CD4-positive, alpha-beta T cell treated with Interleukin-21 for 1 hour (primary cell): ENCODE measurements around the gene FBXL7.
"Not testable (repeated sequence)": the region's sequence is repeated elsewhere in the genome, so short reads cannot be mapped to it uniquely, and the experiment has no call there.

Experiments used
- DNase-seq: peaks from one replicate; pipeline ENCODE4 v3.0.0-alpha.2; 2020

FBXL7 gene

DNA sequence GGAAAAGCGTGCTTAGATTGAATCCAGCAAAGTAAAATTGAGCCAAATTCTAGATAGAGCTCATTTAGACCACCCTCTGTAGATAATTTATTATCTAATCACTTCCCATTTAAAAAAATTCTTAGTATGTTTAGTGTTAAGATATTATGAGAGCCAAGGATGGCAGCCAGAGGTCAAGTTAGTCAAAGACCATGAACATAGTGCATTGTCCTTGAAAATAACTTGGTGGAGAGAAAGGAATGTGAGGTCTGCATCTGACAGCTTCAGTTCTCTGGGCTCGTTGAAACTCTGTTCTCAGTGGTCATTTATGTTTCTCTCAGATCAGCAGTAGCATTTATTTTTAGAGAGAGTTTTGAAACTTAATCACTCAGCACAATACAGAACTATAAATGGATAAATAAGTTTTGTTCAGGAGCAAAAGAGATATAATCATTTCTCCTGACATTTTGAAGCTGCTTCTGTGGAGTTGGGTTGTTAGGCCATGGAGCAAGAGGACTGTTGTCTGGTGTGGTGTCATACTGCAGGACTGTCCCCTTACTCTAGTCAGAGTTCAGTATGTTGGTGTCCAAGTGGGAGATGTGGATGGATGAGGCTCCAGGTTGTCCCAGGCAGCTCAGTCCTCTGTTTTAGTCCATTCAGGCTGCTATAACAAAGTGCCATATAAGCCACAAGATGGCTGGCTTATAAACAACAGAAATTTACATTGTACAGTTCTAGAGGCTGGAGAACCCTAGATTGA lies 337.7 kb downstream of the FBXL7 start:
- DNase-seq, result no peak

DNA sequence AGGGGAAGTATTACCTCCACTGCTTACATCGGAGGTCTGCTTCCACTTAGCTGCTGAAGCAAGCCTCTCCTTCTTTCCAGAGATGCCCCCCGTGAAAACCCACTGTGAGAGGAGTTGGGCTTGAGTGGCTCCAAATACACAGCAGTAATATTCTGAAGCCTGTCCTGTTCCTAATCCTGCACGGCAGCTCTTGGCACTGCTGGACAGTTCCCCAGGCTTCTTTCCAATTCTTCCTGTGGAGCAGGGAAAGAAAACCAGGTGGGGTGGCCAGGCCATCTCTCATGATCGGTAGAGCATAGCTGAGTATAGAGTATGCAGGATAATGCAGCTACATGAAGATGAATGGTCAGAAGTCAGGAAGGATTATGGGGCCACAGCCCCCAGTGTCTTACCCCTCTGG lies 344.3 kb downstream of the FBXL7 start:
- no peak for DNase-seq

DNA sequence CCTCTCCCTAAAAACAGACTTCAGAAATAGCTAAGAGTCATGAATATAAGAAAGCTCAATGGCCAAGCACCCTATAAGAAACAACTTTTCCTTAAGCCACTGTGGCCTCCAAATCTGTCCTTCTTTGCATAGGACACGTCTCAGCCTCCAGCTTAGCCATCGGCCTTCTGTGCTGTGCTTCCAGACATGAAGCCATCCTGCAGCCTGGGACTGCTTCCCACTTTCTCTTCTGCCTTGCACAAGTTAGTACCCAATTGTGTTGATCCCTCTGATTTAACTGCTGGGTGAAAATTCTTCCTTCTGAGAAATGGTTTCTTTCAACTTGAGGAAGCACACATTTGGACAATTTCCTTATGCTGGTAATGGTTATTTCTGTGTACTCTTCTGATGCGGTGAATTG lies 344.9 kb downstream of the FBXL7 start:
- DNase-seq, result no peak

DNA sequence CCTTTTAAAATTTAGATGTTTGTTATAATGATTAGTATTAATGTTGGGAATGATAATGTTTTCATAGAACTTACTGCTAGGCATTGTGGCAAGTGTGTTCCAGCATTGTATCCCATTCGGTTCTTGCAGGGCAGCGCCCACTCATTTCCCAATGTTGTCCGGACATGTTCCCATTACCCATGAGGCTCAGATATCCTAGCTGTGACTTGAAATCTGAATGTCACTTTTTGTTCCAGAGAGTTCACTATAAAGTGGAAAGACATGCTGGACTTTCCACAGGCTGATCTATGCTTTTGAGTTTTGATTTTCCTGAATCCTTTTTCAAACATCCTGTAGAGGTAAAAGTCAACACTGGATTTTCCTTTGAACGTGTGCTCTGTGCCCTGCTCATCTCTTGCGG lies 350.6 kb downstream of the FBXL7 start:
- DNase-seq, result no peak

DNA sequence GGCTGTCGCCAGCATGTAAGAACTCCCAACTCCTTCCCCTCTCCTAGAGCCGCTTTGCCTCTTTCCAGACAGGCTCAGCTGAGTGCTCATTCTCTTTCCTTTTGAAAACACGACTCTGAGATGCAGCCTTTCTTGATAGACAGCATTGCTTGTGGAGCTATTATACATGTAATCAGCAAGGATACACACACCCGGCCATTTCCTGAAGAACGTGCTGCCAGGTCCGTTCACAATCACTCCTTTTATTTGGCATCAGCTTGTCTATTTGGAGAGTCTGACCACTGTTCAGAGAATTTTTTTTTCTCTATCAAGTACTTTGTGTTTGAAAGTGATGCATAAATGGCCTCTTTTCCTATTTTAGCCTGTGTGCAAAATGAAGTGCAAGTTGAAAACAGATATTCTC lies 351.0 kb downstream of the FBXL7 start:
- DNase-seq, result no peak

DNA sequence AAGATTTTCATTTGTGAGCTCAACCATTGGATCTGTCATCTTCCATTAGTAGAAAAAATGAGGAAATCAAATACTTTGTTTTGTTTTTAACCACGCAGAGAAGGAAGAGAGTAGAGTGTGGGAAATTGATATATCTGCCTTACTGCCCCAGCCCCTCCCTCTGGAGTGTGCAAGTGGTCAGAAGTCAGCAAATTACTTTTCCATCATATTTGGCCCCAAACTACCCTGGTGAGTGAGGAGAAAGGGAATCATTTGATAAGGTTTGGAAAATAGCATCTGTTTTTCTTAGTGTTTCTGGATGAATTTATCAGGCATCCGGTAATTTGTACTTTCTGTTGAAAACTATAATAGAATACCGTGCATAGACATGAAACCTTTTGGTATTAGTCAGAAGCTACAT lies 352.2 kb downstream of the FBXL7 start:
- DNase-seq, result no peak

DNA sequence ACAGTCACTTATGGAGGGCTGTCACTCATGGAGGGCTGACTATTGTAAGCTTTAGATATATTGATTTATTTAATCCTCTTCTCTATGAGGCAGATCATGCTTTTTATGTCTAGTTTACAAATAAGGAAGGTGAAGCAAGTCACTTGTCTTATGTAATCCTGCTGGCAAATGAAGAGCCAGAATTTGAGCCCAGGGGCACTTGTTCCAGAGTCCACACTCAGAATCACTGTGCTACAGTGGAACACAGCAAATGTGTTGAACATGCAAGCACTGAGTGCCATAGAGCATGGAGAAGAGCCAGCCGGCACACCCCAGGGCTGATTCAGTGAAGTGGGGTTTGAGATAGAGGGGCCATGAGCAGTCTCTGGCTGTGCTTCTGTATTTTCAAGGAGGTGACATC lies 353.0 kb downstream of the FBXL7 start:
- DNase-seq, result no peak

DNA sequence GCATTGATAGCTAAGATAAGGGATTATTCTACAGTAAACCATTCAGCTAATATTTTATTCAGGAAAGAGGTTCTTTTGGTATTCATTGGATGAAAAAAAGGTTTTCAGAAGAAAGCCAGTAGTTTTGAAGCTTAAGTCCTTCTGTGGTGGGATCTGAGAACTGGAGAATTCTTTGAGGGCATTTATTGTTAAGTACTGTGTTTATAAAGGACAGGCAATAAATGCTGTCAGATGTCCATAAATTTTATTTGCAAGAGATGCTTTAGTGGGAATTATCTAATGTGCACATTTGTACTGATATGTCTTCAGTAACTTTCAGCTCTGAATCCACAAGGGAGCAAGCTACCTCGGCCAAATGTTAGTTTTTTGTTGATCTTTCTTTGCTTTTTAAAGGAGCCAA lies 358.3 kb downstream of the FBXL7 start:
- DNase-seq, result no peak

DNA sequence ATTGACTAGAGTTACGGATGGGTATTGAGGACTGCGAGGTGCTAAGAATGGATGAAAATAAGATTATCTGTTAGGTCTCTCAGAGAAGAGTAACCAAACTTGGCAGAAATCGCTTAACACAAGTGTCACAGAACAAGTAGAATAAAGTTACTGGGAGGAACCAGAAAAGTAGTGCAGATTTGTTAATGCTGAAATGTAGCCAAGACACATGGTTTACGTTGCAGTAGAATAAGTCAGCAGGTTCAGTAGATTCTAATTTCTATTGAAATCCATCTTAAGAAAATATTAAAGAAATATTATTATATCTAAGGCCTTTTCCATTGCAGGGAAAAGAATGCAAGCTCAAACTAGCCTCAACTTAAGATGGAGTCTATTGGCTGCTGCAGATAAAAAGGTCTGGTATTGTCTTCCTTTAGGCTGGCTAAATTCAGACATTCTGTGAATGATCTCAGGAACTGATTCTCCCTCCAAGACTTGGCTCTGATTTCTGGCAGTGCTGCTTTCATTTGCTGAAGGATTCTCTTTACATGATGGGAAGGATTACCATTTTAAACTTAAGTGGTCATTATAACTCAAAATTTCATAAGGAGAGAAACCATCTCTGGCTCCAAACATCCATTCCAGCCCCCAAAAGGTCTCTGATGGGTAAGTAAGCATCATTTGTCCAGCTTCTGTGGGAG lies 364.7 kb downstream of the FBXL7 start:
- DNase-seq, result no peak

DNA sequence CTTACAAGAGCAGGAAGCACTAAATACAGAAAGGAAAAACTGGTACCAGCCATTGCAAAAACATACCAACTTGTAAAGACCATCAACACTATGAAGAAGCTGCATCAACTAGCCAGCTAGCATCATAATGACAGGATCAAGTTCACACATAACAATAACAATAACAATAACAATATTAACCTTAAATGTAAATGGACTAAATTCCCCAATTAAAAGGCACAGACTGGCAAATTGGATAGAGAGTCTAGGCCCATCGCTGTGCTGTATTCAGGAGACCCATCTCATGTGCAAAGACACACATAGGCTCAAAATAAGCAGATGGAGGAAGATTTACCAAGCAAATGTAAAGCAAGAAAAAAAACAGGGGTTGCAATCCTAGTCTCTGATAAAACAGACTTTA lies 372.3 kb downstream of the FBXL7 start:
- not testable (repeated sequence) for DNase-seq

DNA sequence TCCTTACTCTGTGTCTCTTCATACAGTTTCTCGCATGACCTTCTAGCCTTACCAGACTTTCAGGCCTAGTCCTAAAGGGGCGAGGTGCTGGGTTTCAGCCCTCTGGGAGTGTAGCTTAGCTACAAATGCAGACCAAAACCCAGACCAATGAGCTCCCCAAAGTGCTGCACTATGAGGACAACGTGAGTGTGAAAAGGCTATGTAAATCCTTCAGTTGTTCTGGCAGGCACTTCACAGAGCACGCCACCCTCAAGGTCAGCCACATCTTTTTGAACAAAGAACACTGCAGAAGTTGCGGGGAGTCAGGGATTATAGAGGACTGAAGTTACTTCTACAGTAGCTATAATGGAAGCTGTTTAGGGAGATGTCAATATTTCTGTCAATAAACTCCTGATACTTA lies 377.9 kb downstream of the FBXL7 start:
- no peak for DNase-seq

DNA sequence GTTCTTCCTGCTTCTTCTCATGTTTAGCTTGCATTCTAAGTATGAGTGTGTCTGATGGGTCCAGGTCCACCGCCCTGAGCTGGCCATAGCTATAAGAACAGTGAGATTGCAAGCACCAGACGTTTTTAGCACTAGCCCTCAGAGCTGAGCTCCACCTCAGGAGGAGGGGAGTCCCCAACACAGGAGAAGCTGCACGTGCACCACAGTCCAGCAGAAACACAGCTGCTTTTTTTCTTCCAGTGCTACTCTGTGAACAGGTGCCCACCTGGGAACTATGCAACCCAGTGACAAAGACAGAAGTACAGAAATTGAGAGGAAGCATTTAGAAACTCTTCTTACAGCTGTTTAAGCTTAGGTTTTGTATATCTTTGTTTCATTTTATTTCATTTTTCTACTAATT lies 380.2 kb downstream of the FBXL7 start:
- no peak for DNase-seq

DNA sequence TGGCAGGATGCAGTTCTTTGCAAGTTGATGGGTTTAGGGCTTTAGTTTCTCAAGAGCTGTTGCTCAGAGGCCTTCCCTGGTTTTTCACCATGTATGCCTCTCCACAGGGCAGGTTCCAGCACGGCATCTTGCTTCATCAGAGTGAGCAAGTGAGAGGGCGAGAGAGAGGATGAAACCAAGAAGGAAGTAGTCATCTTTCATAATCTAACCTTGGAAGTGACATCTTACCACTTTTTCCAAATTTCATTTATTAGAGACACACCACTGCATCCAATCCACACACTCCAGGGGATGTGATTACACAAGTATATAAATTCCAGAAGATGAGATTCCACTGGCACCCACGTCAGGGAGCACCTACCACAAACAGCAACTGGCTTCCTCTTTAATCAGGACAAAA lies 385.2 kb downstream of the FBXL7 start:
- no peak for DNase-seq

DNA sequence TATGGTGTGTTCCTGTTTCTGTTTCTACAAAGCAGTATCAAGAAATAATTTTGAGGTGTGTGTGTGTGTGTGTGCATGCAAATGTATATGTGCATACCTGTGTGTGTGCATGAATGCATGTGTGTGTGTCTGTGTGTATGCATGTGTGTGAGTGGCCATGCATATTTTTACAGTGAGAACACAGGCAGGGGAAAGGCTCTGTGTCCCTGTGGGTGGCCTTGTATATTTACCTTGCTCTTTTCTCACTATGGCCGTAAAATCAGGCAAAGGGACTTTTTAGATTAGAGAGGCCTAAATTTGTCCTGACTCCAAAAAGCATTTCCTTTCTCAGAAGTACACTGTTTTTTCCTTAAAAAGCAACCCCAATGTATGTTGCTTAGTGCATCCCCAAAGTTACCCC lies 386.2 kb downstream of the FBXL7 start:
- DNase-seq, result no peak

DNA sequence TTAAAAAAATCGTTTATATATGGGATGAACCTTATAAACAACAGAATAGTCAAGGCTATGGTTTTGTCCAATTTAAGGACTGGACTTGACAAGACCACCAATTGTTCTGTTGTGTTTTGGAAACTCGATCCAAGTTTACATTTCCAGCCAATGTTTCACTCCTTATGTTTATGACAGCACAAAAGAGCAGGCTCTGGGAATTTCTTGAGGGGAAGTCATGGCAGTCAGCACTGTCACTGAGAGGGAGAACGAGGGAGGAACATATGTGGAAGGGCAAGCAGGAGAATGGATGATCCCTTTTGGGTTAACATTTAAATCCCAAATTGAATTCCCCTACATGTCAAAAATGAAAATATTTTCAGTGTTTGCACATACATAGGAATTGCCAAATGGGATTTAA lies 387.1 kb downstream of the FBXL7 start:
- DNase-seq, result no peak

DNA sequence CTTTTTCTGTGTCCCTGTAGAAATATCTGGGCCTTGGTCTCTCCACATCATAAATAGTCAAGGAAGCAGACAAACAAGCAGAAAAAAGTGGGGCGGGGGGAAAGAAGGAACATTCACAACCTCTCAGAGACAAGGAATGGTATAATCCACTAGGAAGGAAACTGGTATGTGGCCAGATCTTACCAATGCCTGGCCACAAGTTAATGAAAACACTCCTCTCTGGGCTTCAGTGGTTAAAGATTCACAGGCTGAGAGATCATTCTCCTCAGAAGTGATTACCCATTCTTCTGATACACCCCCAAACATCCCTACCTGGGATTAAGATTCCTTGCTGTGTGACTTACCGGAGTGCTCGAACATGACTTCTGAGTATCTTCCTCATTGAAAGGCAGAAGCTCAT lies 389.0 kb downstream of the FBXL7 start:
- DNase-seq, result no peak

DNA sequence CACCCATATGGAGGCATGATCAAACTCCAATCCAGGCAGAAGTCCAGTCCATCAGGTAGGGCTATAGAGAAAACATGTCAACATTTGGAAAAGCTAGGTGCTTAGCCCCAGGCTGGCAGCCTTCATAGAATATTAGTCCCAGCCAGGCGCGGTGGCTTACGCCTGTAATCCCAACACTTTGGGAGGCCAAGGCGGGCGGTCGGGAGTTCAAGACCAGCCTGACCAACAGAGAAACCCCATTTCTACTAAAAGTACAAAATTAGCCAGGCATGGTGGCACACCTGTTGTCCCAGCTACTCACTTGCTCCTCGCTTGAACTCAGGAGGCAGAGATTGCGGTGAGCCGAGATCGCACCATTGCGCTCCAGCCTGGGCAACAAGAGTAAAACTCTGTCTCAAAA lies 393.9 kb downstream of the FBXL7 start:
- no peak for DNase-seq

DNA sequence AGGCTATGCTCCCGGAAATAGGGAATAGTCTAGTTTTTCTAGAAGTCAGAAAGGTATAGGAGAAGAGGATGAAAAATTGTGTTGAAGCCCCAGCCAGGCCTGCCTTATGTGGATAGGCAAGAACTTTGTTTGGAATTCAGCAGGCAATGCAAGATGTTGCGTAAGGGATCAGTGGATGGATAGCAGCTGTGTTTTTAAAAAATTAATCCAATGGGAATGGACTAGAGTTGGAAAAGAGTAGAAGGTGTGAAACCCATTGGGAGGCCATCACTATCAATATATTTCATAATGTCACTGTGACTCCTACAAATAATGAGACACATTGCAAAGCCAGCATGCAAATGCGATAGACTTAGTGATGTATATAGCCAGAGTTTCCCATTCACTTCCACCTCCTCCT lies 397.7 kb downstream of the FBXL7 start:
- no peak for DNase-seq

DNA sequence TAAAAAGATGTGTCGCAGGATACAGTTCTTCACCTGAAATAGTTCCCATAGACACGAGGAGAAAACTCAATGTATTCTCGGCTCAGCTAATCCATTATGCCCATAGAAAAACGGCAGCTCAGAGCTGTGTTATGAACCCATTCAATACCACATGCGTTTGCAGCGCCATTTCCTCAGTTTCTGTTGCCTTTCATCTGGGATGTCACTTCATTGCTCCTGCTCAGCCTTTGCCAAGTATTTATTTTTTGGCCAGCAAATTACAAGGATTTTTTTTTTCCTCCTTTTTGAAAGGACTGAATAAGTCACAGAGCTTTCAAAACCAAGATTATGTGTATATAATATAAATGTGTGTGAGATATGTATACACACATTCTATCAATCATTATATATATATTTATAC lies 398.7 kb downstream of the FBXL7 start:
- DNase-seq, result no peak

DNA sequence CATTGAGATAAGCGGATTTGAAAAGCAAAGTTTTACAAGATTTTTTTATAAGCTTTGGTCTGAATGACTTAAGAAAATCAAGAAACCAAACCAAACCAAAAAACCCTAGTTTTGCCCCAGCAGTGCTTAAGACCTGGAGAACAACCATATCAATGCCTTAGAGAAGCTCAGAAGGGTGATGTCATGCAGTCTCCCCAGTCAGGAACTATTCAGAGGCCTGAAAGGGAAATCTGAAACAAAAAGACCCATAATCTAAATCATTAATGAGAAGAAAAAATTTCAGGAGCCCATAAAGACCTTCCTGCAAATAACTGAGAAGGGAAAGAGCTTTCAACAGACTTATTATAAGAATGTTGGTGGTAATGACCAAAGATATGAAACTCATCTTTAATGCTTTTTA lies 399.5 kb downstream of the FBXL7 start:
- DNase-seq, result no peak

DNA sequence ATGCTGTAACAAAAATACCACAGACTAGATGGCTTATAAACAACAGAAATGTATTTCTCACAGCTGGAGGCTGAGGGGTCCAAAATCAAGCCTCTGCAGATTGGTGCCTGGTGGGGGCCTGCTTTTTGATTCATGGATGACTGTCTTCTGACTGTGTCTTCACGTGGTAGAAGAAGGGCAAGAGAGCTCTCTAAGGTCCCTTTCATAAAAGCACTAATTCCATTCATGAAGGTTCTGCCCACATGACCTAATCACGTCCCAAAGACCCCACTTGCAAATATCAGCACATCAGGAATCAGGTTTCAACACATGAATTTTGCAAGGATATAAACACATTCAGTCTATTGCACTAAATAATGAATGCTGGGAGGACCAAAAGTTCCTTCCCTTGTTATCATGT lies 401.2 kb downstream of the FBXL7 start:
- DNase-seq, result no peak

DNA sequence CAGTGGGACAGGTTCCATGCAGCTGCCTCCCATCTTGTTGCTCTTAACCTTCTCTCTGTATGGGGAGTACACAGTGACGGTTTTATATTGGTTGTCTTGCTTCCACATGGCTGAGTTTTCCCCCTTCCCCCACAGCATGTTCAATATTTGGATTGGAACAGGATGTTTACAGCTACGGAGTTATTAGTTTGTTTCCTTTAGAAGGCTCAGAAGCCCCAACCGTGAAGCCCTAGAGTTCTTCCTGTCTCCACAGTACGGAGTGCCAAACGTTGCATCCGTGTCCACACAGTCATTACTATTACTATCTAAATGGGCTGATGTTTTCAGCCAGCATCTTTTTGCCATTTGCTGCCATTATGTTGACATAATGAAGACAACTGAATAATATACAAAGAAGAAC lies 402.1 kb downstream of the FBXL7 start:
- DNase-seq, result no peak

DNA sequence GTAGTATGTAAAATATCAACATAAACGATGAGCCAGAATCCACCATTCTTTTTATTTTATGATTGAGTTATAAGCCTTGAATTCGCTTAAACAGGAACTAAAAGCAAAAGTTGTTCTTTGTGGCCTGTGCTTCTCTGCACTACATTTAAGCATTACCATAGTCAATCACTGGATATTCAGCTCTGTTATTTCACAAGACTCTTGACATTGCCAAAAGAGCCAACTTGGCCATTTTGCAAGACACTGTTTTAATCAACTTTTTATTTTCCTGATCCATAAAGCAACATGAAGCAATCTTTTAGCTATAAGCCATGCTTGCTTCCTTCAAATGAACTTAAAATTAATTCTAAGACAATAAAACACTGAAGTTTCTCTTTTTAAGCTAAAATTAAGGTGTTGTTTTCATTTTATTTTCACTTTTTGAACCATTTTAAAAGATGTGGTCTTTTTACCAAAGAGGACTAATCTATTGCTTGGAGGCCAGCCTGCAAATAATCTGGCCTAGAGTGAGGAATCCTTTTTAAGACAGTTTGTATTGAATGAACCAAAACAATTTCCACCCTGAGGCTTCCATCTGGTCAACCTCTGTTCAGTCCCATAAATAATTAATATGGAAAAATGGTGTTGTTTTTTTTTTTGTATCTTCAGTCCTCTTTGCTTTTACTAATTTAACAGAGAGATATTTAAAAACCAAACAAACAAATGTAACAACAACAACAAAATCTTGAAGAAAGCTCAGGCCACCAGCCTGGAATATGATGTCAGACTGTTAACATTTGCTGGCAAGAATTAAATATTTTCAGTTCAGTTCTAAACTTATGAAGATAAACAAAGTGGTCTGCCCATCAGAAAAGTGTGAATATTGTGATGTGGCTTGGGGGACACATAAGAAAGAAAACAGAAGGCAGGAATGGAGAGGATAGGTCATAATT lies 405.2 kb downstream of the FBXL7 start:
- DNase-seq, result no peak

DNA sequence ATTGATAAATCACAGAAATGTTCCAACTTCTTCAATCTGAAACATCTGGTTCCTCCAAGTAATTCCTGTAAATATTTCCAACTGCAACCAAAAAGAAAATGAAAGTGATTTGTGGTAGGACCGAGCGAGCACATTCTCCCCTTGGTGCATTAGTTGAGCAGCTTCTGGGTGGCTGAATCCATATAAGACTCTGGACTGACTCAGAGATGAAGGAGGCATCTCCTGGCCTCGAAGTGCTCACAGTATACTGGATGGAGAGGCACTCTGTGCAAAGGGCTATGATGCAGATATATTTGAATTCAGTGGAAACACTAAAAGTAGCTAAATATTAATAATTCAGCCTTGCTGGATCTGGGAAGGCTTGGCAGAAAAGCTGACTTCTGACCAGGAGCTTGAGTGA lies 414.7 kb downstream of the FBXL7 start:
- DNase-seq, result no peak
